Tibial nerve (tissue), 4 donors: ENCODE results near the gene USO1. TPM values are rescaled to one million over a fixed set of nuclear protein-coding genes. Genes with fewer than 3 reads are reported as not detected.
"Not testable (repeated sequence)": the region's sequence is repeated elsewhere in the genome, so short reads cannot be mapped to it uniquely, and the experiment has no call there.

Experiments
- DNase-seq, 2 donors: peaks; one replicate each; pipeline ENCODE4 v3.0.0-alpha.2; 2019; ENCODE audit warnings: low spot score in 2 of 2
- H3K27ac ChIP-seq, 4 donors: fragments of 200-600 bp; sonication (generic) in 3 of 4; one replicate each; pipeline ENCODE4 v1.5.1; 2017 to 2019; ENCODE audit warnings: mild to moderate bottlenecking in 1 of 4
- H3K27me3 ChIP-seq, 2 donors: fragments of 200-600 bp; sonication (generic) in 1 of 2; one replicate each; pipeline versions ENCODE4 v1.5.1 to v1.6.0; 2017 to 2019
- H3K36me3 ChIP-seq, 3 donors: fragments of 200-600 bp; sonication (generic); one replicate each; pipeline ENCODE4 v1.5.1; 2018 to 2019
- H3K4me1 ChIP-seq, 4 donors: fragments of 200-600 bp; sonication (generic) in 3 of 4; one replicate each; pipeline ENCODE4 v1.5.1; 2017 to 2019
- H3K4me3 ChIP-seq, 4 donors: fragments of 200-600 bp; sonication (generic) in 3 of 4; one replicate each; pipeline ENCODE4 v1.5.1; 2017 to 2019; ENCODE audit warnings: mild to moderate bottlenecking in 1 of 4, moderate library complexity in 1 of 4
- H3K9me3 ChIP-seq, 4 donors: fragments of 200-600 bp; sonication (generic) in 3 of 4; one replicate each; pipeline ENCODE4 v1.5.1; 2017 to 2019
- EP300 ChIP-seq, 2 donors: sonication (generic); formaldehyde crosslinking; IDR thresholded peaks; one replicate each; pipeline ENCODE4 v1.6.1; 2017; ENCODE audit warnings: antibody characterized with exemption in 2 of 2, mild to moderate bottlenecking in 1 of 2
- POLR2A ChIP-seq, 2 donors: fragments of 450-650 bp; IDR thresholded peaks; one replicate each; pipeline ENCODE4 v1.6.1; 2017; ENCODE audit warnings: antibody characterized with exemption in 2 of 2, mild to moderate bottlenecking in 2 of 2, moderate library complexity in 2 of 2
- WGBS, 2 donors: methylation state at CpG; one replicate each; pipeline ENCODE4 v1.1.5; 2018; 5-methylcytosine and 5-hydroxymethylcytosine counted together
- total RNA-seq, 4 donors: library from RNA; depleted of rRNA; stranded (reverse); fragments of >200 nt; gene quantifications; one replicate each; pipeline ENCODE4 v1.1.0, GENCODE V29; 2016
- TF ChIP-seq, protein P1 (sequence below), 5 experiments: fragments of 200-600 bp in 3 of 5; fragments of 450-650 bp in 2 of 5; sonication (generic) in 3 of 5; IDR thresholded peaks; one replicate each; pipeline ENCODE4 v1.5.1; 2016 to 2019; ENCODE audit warnings: antibody characterized with exemption in 5 of 5, mild to moderate bottlenecking in 3 of 5, moderate library complexity in 2 of 5

USO1 gene
- total RNA-seq, 4 donors from 2014 or later: 50.9 to 58.6 (median 55.8) TPM

DNA sequence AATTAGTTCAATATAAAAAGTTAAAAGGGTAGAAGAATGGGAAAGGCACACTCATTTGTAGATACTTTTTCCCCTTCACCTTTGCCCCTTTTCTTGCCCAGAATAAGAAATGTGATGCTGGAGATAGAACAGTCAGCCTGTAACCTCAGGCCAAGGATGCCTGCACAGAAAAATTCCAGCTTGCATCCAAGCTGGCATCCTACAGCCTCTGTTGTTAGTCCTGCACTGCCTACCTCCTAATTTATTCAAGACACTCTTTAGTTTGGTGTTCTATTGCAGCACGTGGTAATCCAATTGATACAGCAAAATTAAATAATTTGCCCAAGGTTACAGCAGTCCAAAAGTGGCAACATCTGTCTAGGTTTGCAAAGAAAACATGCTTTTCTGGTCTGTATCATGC lies 9.7 kb upstream of the USO1 start:
- no peaks in the 10 kb centered on the region for H3K9me3 ChIP-seq
- H3K4me3 ChIP-seq: no peak overlapping the region
- H3K4me1 ChIP-seq: peaks cover 0 to 23% (median 11%) of the 10 kb centered on the region in 4 donors
- DNase-seq: no peak
- H3K27ac ChIP-seq: peak overlapping the region in 2 of 4 donors; percentile 21 to 66
- H3K27me3 ChIP-seq: no peaks in the 10 kb centered on the region
- peaks cover 0 to 3% (median 0%) of the 10 kb centered on the region in 3 donors for H3K36me3 ChIP-seq
- 29 to 33% methylated on average over 1 of the region's 1 CpG for WGBS, 2 donors
- TF ChIP-seq EP300 (IDR thresholded peaks at IDR 0.05) (no peak), POLR2A (IDR thresholded peaks at IDR 0.05) (no peak)
- TF ChIP-seq, protein P1, sequence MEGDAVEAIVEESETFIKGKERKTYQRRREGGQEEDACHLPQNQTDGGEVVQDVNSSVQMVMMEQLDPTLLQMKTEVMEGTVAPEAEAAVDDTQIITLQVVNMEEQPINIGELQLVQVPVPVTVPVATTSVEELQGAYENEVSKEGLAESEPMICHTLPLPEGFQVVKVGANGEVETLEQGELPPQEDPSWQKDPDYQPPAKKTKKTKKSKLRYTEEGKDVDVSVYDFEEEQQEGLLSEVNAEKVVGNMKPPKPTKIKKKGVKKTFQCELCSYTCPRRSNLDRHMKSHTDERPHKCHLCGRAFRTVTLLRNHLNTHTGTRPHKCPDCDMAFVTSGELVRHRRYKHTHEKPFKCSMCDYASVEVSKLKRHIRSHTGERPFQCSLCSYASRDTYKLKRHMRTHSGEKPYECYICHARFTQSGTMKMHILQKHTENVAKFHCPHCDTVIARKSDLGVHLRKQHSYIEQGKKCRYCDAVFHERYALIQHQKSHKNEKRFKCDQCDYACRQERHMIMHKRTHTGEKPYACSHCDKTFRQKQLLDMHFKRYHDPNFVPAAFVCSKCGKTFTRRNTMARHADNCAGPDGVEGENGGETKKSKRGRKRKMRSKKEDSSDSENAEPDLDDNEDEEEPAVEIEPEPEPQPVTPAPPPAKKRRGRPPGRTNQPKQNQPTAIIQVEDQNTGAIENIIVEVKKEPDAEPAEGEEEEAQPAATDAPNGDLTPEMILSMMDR (IDR thresholded peaks at IDR 0.05): no peak

GRCh38 chr4:75715105-75715799 lies 9.1 kb upstream of the USO1 start:
- peaks cover 0 to 3% (median 0%) of the 10 kb centered on the region in 3 donors for H3K36me3 ChIP-seq
- peaks cover 0 to 23% (median 11%) of the 10 kb centered on the region in 4 donors for H3K4me1 ChIP-seq
- no peaks in the 10 kb centered on the region for H3K27me3 ChIP-seq
- H3K4me3 ChIP-seq: no peak overlapping the region
- WGBS, 2 donors: 19 to 28% methylated on average over 4 of the region's 4 CpGs
- H3K27ac ChIP-seq: peak overlapping the region in 2 of 4 donors; percentile 21 to 66
- no peak for DNase-seq
- H3K9me3 ChIP-seq: no peaks in the 10 kb centered on the region
- no peak for TF ChIP-seq EP300 (IDR thresholded peaks at IDR 0.05)
- no peak for TF ChIP-seq POLR2A (IDR thresholded peaks at IDR 0.05)

GRCh38 chr4:75716054-75716453 lies 8.3 kb upstream of the USO1 start:
- WGBS, 2 donors: 88 to 96% methylated on average over 3 of the region's 3 CpGs

GRCh38 chr4:75717408-75717807 lies 7.0 kb upstream of the USO1 start:
- no peaks in the 10 kb centered on the region for H3K9me3 ChIP-seq
- 100% methylated on average over 1 of the region's 1 CpG for WGBS, 2 donors
- H3K27ac ChIP-seq: no peak overlapping the region
- no peak for DNase-seq
- H3K4me1 ChIP-seq: peaks cover 0 to 25% (median 11%) of the 10 kb centered on the region in 4 donors
- TF ChIP-seq POLR2A (IDR thresholded peaks at IDR 0.05) (no peak), EP300 (IDR thresholded peaks at IDR 0.05) (no peak)
- TF ChIP-seq, protein P1 (IDR thresholded peaks at IDR 0.05): no peak
- H3K27me3 ChIP-seq: no peaks in the 10 kb centered on the region
- H3K36me3 ChIP-seq: peaks cover 0 to 3% (median 0%) of the 10 kb centered on the region in 3 donors
- H3K4me3 ChIP-seq: no peak overlapping the region

More at GRCh38 chr4:75716054-75716453, 8.3 kb upstream of the USO1 start:
- H3K4me1 ChIP-seq: peaks cover 0 to 23% (median 11%) of the 10 kb centered on the region in 4 donors
- H3K27ac ChIP-seq: peak overlapping the region in 1 of 4 donors; percentile 15
- not testable (repeated sequence) for H3K4me3 ChIP-seq, DNase-seq, H3K9me3 ChIP-seq, H3K36me3 ChIP-seq, H3K27me3 ChIP-seq

DNA sequence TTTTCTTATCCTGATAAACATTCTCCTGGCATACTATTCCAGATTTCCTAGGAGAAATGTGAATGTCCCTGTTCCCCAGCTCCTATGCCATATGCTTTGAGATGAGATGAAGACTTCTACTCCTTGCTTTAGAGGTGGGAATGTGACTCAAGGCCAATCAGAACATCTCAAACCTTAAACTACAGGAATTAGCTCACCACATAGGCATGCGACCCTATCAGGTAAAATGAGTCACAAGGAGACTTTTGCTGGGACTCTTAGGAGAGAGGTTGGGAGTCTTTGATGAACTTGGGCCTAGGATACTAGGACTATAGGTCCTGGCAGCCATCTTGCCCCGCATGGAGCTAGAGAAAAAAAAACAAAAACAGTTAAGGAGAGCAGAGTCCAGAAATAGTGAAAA lies 5.8 kb upstream of the USO1 start:
- 83 to 93% methylated on average over 2 of the region's 2 CpGs for WGBS, 2 donors
- H3K27me3 ChIP-seq: no peaks in the 10 kb centered on the region
- H3K27ac ChIP-seq: no peak overlapping the region
- no peak for DNase-seq
- H3K36me3 ChIP-seq: peaks cover 0 to 3% (median 0%) of the 10 kb centered on the region in 3 donors
- H3K4me1 ChIP-seq: peaks cover 0 to 36% (median 16%) of the 10 kb centered on the region in 4 donors
- TF ChIP-seq, protein P1 (IDR thresholded peaks at IDR 0.05): no peak
- TF ChIP-seq EP300 (IDR thresholded peaks at IDR 0.05) (no peak), POLR2A (IDR thresholded peaks at IDR 0.05) (no peak)
- no peak overlapping the region for H3K4me3 ChIP-seq
- no peaks in the 10 kb centered on the region for H3K9me3 ChIP-seq

GRCh38 chr4:75722417-75722816 lies 2.0 kb upstream of the USO1 start:
- H3K36me3 ChIP-seq: peaks cover 0 to 3% (median 0%) of the 10 kb centered on the region in 3 donors
- H3K4me3 ChIP-seq: no peak overlapping the region
- H3K27ac ChIP-seq: no peak overlapping the region
- no peaks in the 10 kb centered on the region for H3K9me3 ChIP-seq
- H3K4me1 ChIP-seq: peaks cover 0 to 36% (median 19%) of the 10 kb centered on the region in 4 donors
- 40 to 44% methylated on average over 3 of the region's 3 CpGs for WGBS, 2 donors
- TF ChIP-seq POLR2A (IDR thresholded peaks at IDR 0.05) (no peak), EP300 (IDR thresholded peaks at IDR 0.05) (no peak)
- TF ChIP-seq, protein P1 (IDR thresholded peaks at IDR 0.05): no peak
- no peaks in the 10 kb centered on the region for H3K27me3 ChIP-seq
- DNase-seq: no peak
